Endothelial cell of umbilical vein (primary cell): ENCODE measurements around the gene SF3B5.

Experiments used
- CTCF ChIP-seq, 2 donors: IDR thresholded peaks; 1 replicate in 1 of 2; 2 replicates in 1 of 2; pipeline ENCODE4 v1.5.1; 2011; ENCODE audit warnings: low read length in 2 of 2, mild to moderate bottlenecking in 2 of 2, moderate library complexity in 2 of 2, control low read depth in 1 of 2, inconsistent platforms in 1 of 2, low read depth in 1 of 2; ENCODE audit not compliant: insufficient read depth in 1 of 2; ENCODE audit errors: extremely low read depth in 1 of 2
- POLR2A ChIP-seq: IDR thresholded peaks from 2 replicates; pipeline ENCODE4 v1.6.1; 2012; ENCODE audit warnings: low read depth, mild to moderate bottlenecking, control low read depth, low read length
- POLR2AphosphoS5 ChIP-seq: IDR thresholded peaks from 2 replicates; pipeline ENCODE4 v1.6.1; 2012; ENCODE audit warnings: low read depth, mild to moderate bottlenecking, control low read depth, low read length, moderate library complexity; ENCODE audit not compliant: insufficient read depth

- TF ChIP-seq POLR2A (no peak), CTCF (IDR thresholded peaks at IDR 0.05; ENCODE audit: extremely low read depth in 1 of 2, insufficient read depth in 1 of 2, low read depth in 1 of 2, low read length in 2 of 2) (no peak), POLR2AphosphoS5 (no peak)
These were observed 27.5 kb upstream of the SF3B5 start for GRCh38 chr6:144122861-144123260.
